ENCODE results near the gene CCDC127.

- TF ChIP-seq CTCF (IDR thresholded peaks at IDR 0.05; ENCODE audit: low read depth, low read length, poor library complexity, severe bottlenecking), result no peak
- TF ChIP-seq EZH2phosphoT487 (IDR thresholded peaks at IDR 0.05; ENCODE audit: borderline replicate concordance, low read length), result no peak
Measured at GRCh38 chr5:160921-161802, 56.8 kb downstream of the CCDC127 start.

Data from DOHH2 (cell line).